ENCODE data around the gene SLAIN1.

The SLAIN1 gene

DNA sequence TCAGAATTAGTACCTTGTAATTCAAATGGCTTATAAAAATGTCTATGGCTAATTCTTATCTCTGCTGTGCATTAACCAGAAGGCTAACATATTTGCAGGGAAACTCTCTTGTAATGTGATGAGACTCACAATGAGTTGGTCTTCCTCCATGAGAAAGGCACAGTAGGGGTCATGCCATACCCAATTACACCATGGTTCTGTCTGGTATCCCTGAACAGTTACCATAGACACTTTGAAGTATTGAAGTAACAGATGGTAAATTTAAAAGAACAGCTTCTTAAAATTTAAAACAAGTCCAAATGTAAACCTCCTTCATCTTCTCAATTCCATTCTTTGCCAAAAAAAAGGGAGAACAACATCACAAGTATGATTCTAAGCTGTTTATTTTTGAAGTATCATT is 22.6 kb upstream of the SLAIN1 start:
- H3K9me3 Mint-ChIP-seq = peaks cover 16% of the 10 kb centered on the region
- no peaks in the 10 kb centered on the region for H3K36me3 Mint-ChIP-seq (ENCODE audit: low read depth)
- no peaks in the 10 kb centered on the region for H3K4me1 Mint-ChIP-seq
- TF ChIP-seq, protein P1, sequence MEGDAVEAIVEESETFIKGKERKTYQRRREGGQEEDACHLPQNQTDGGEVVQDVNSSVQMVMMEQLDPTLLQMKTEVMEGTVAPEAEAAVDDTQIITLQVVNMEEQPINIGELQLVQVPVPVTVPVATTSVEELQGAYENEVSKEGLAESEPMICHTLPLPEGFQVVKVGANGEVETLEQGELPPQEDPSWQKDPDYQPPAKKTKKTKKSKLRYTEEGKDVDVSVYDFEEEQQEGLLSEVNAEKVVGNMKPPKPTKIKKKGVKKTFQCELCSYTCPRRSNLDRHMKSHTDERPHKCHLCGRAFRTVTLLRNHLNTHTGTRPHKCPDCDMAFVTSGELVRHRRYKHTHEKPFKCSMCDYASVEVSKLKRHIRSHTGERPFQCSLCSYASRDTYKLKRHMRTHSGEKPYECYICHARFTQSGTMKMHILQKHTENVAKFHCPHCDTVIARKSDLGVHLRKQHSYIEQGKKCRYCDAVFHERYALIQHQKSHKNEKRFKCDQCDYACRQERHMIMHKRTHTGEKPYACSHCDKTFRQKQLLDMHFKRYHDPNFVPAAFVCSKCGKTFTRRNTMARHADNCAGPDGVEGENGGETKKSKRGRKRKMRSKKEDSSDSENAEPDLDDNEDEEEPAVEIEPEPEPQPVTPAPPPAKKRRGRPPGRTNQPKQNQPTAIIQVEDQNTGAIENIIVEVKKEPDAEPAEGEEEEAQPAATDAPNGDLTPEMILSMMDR (IDR thresholded peaks at IDR 0.05) = no peak
- peaks cover 5% of the 10 kb centered on the region for H3K27me3 Mint-ChIP-seq (ENCODE audit: low read depth, poor library complexity)
- H3K27ac Mint-ChIP-seq = no peak overlapping the region
- no peak for DNase-seq
- H3K4me3 Mint-ChIP-seq = no peak overlapping the region

- no peak for DNase-seq
- H3K4me1 Mint-ChIP-seq = no peaks in the 10 kb centered on the region
- no peak overlapping the region for H3K4me3 Mint-ChIP-seq
- H3K9me3 Mint-ChIP-seq = peaks cover 12% of the 10 kb centered on the region
- H3K27ac Mint-ChIP-seq = no peak overlapping the region
- TF ChIP-seq, protein P1 (IDR thresholded peaks at IDR 0.05) = no peak
- peaks cover 3% of the 10 kb centered on the region for H3K27me3 Mint-ChIP-seq (ENCODE audit: low read depth, poor library complexity)
- no peaks in the 10 kb centered on the region for H3K36me3 Mint-ChIP-seq (ENCODE audit: low read depth)
Measured at GRCh38 chr13:77678691-77679235, 18.7 kb upstream of the SLAIN1 start.

GRCh38 chr13:77687799-77688198 is 9.7 kb upstream of the SLAIN1 start:
- no peaks in the 10 kb centered on the region for H3K27me3 Mint-ChIP-seq (ENCODE audit: low read depth, poor library complexity)
- H3K4me1 Mint-ChIP-seq = no peaks in the 10 kb centered on the region
- no peak overlapping the region for H3K4me3 Mint-ChIP-seq
- DNase-seq = no peak
- no peaks in the 10 kb centered on the region for H3K36me3 Mint-ChIP-seq (ENCODE audit: low read depth)
- peaks cover 6% of the 10 kb centered on the region for H3K9me3 Mint-ChIP-seq
- H3K27ac Mint-ChIP-seq = no peak overlapping the region
- TF ChIP-seq, protein P1 (IDR thresholded peaks at IDR 0.05) = no peak

DNA sequence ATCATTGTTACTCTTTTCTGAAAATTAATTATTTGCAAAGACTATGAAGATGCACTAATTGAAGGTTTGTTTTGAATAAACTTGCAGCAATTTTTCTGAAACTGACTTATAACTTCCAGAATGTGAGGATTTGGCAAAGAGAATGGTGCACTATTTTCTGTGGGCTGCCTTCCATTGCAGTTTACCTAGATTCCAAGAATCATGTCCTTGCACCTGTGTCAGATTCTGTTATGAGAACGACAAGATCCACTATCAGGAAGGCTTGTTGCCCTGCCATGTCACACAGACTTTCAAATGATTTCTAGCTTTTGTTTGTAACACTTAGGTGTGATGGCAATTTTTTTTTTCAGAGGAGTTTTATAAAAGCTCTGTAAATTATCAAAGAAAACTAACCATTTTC is 5.6 kb upstream of the SLAIN1 start:
- TF ChIP-seq, protein P1 (IDR thresholded peaks at IDR 0.05) = no peak
- no peaks in the 10 kb centered on the region for H3K9me3 Mint-ChIP-seq
- peaks cover 33% of the 10 kb centered on the region for H3K27me3 Mint-ChIP-seq (ENCODE audit: low read depth, poor library complexity)
- no peaks in the 10 kb centered on the region for H3K36me3 Mint-ChIP-seq (ENCODE audit: low read depth)
- H3K27ac Mint-ChIP-seq = no peak overlapping the region
- no peak overlapping the region for H3K4me3 Mint-ChIP-seq
- H3K4me1 Mint-ChIP-seq = peaks cover 1% of the 10 kb centered on the region
- no peak for DNase-seq

- Mint-ChIP-seq H3K36me3 (ENCODE audit: low read depth) (no peaks in the 10 kb centered on the region), H3K4me1 (peaks cover 5% of the 10 kb centered on the region), H3K9me3 (no peaks in the 10 kb centered on the region), H3K4me3 (no peak overlapping the region), H3K27me3 (ENCODE audit: low read depth, poor library complexity) (peaks cover 37% of the 10 kb centered on the region), H3K27ac (no peak overlapping the region)
- TF ChIP-seq, protein P1 (IDR thresholded peaks at IDR 0.05) = no peak
- DNase-seq = no peak
Measured at GRCh38 chr13:77692746-77693448, 4.6 kb upstream of the SLAIN1 start.

DNA sequence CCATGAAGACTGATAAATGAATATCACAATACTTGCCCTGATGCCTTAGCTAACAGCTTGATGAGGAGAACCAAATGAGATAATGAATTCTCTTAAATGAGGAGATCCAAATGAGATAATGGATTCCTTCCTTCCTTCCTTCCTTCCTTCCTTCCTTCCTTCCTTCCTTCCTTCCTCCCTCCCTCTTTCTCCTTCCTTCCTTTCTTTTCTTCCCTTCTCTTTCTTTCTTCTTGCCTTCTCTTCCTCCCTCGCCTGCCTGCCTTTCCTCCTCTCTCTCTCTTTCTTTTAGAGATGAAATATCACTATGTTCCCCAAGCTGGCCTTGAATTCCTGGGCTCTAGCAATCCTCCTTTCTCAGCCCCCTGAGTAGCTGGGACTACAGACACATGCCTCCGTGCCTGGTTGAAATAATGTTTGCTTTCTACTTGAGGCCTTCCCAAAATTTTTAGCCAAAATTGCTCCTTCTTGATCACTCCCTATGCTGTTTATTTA is 4.0 kb upstream of the SLAIN1 start:
- no peak for DNase-seq

More for the DNA sequence above, 4.0 kb upstream of the SLAIN1 start:
- TF ChIP-seq, protein P1 (IDR thresholded peaks at IDR 0.05) = no peak
- no peak overlapping the region for H3K27ac Mint-ChIP-seq
- H3K4me3 Mint-ChIP-seq = no peak overlapping the region
- no peaks in the 10 kb centered on the region for H3K9me3 Mint-ChIP-seq
- H3K36me3 Mint-ChIP-seq (ENCODE audit: low read depth) = no peaks in the 10 kb centered on the region
- H3K27me3 Mint-ChIP-seq (ENCODE audit: low read depth, poor library complexity) = peaks cover 37% of the 10 kb centered on the region
- peaks cover 5% of the 10 kb centered on the region for H3K4me1 Mint-ChIP-seq

All from nephron progenitor cell (in vitro differentiated cells).